ENCODE data around the gene IPO9. TPM values are rescaled to one million over a fixed set of nuclear protein-coding genes. Genes with fewer than 3 reads are reported as not detected.

The IPO9 gene
- total RNA-seq, 4 donors from 2014 or later = 14.6 to 24.1 (median 19.8) TPM

- TF ChIP-seq CTCF (IDR thresholded peaks at IDR 0.05; ENCODE audit: low read depth) = no peak
These were observed 97.2 kb downstream of the IPO9 start for GRCh38 chr1:201925981-201926645.

- TF ChIP-seq CTCF (IDR thresholded peaks at IDR 0.05; ENCODE audit: low read depth) = no peak
These were observed 99.3 kb downstream of the IPO9 start for GRCh38 chr1:201928266-201928665.

- TF ChIP-seq CTCF (IDR thresholded peaks at IDR 0.05; ENCODE audit: low read depth) = no peak
These were observed 101.2 kb downstream of the IPO9 start for GRCh38 chr1:201930137-201930536.

GRCh38 chr1:201930803-201931202 lies 101.8 kb downstream of the IPO9 start:
- no peak for TF ChIP-seq CTCF (IDR thresholded peaks at IDR 0.05; ENCODE audit: low read depth)

Small RNA genes within 50 kb of the gene (small RNA-seq; reads per million reads assigned to genes)
- gene MIR1231 = not detected
- gene MIR6739 = not detected

Other genes with a start within 250 kb of the IPO9 start
- 10 to 100 TPM; 13.9 to 29.7 (median 15.9) TPM for gene SHISA4, start 59.7 kb downstream of the IPO9 start, total RNA-seq
- gene LMOD1, start 117.4 kb downstream of the IPO9 start, total RNA-seq = 100 to 1,000 TPM in 2 of 4 donors, 10 to 100 TPM in 2; 38.8 to 168 (median 74.3) TPM
- gene TIMM17A, start 126.3 kb downstream of the IPO9 start, total RNA-seq = 10 to 100 TPM; 24.6 to 67.5 (median 26.2) TPM
- 10 to 100 TPM; 38.5 to 68.8 (median 47.7) TPM for gene RNPEP, start 153.5 kb downstream of the IPO9 start, total RNA-seq
- gene ELF3, start 181.4 kb downstream of the IPO9 start, total RNA-seq = under 1 TPM in 3 of 4 donors, not detected in 1; 0.17 to 0.44 (median 0.38) TPM

Data from subcutaneous adipose tissue (tissue), 4 donors.